ENCODE data around the gene SF3B3. TPM values are rescaled to one million over a fixed set of nuclear protein-coding genes. Genes with fewer than 3 reads are reported as not detected.

The SF3B3 gene
- total RNA-seq, 1 experiment from 2014 or later = 187 TPM

DNA sequence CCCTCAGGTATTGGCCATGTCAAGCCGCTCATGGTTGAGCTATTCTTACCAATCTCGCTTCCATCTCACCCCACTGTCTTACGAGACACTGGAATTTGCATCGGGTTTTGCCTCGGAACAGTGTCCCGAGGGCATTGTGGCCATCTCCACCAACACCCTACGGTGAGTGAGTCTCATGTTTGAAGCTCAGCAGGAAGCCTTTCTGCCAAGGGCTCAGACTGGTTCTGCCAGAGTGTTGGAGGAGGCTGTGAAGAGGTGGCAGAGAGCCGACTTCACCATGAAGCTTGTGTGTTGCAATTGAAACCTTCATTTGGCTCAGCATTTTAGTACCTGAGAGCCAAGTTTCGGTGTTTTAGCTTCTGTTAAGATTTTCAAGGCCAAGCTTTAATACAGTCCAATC is 38.0 kb downstream of the SF3B3 start:
- no peak overlapping the region for H3K4me2 ChIP-seq (ENCODE audit: low read depth, low read length, poor library complexity, severe bottlenecking)
- H3K4me3 ChIP-seq (ENCODE audit: low read length) = no peak overlapping the region
- no peak overlapping the region for H3K27ac ChIP-seq (ENCODE audit: low read length)
- H3K4me1 ChIP-seq (ENCODE audit: low read length) = no peaks in the 10 kb centered on the region
- H3K9ac ChIP-seq (ENCODE audit: low read length) = no peak overlapping the region
- H3K79me2 ChIP-seq (ENCODE audit: low read length) = peaks cover 11% of the 10 kb centered on the region; the same call in 1 of the 2 replicates
- no peaks in the 10 kb centered on the region for H3K27me3 ChIP-seq (ENCODE audit: low read length)
- no peaks in the 10 kb centered on the region for H3K9me3 ChIP-seq (ENCODE audit: low read length)
- no peak overlapping the region for H2AFZ ChIP-seq (ENCODE audit: low read length)
- H3K9me2 ChIP-seq (replicated peaks; ENCODE audit: insufficient read depth, low read length) = no peaks in the 10 kb centered on the region
- H3K36me3 ChIP-seq (ENCODE audit: insufficient read depth, low read length) = peaks cover 78% of the 10 kb centered on the region
- H4K20me1 ChIP-seq (ENCODE audit: insufficient read depth, low read depth, low read length) = peaks cover 12% of the 10 kb centered on the region
- no peak for DNase-seq

DNA sequence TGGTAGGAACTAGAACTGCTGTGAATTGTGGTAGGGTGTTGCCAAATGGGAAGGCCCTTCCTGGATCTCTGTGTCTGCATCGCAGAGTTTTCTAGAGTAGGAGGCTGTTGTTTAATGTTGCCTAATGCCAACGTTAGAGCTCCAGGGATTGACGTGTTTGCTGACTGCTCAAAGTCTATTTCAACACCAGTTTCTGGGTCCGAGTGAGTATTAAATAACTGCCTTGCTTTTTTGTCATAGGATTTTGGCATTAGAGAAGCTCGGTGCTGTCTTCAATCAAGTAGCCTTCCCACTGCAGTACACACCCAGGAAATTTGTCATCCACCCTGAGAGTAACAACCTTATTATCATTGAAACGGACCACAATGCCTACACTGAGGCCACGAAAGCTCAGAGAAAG is 40.0 kb downstream of the SF3B3 start:
- no peak overlapping the region for H3K9ac ChIP-seq (ENCODE audit: low read length)
- H3K79me2 ChIP-seq (ENCODE audit: low read length) = peaks cover 6% of the 10 kb centered on the region; the same call in 1 of the 2 replicates
- no peak for DNase-seq
- H3K4me1 ChIP-seq (ENCODE audit: low read length) = no peaks in the 10 kb centered on the region
- peaks cover 76% of the 10 kb centered on the region for H3K36me3 ChIP-seq (ENCODE audit: insufficient read depth, low read length)
- H3K27me3 ChIP-seq (ENCODE audit: low read length) = no peaks in the 10 kb centered on the region
- no peak overlapping the region for H3K27ac ChIP-seq (ENCODE audit: low read length)
- no peaks in the 10 kb centered on the region for H3K9me2 ChIP-seq (replicated peaks; ENCODE audit: insufficient read depth, low read length)
- H4K20me1 ChIP-seq (ENCODE audit: insufficient read depth, low read depth, low read length) = peaks cover 25% of the 10 kb centered on the region
- no peak overlapping the region for H3K4me3 ChIP-seq (ENCODE audit: low read length)
- no peak overlapping the region for H3K4me2 ChIP-seq (ENCODE audit: low read depth, low read length, poor library complexity, severe bottlenecking)
- no peaks in the 10 kb centered on the region for H3K9me3 ChIP-seq (ENCODE audit: low read length)
- H2AFZ ChIP-seq (ENCODE audit: low read length) = no peak overlapping the region

DNA sequence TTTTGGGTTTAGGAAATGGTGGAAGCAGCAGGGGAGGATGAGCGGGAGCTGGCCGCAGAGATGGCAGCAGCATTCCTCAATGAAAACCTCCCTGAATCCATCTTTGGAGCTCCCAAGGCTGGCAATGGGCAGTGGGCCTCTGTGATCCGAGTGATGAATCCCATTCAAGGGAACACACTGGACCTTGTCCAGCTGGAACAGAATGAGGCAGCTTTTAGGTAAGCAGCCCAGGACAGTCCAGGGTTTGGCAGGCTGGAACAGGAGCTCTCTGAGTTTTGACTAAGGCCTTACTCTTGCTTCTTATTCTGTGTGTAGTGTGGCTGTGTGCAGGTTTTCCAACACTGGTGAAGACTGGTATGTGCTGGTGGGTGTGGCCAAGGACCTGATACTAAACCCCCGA is 41.4 kb downstream of the SF3B3 start:
- no peak overlapping the region for H3K4me3 ChIP-seq (ENCODE audit: low read length)
- no peak overlapping the region for H2AFZ ChIP-seq (ENCODE audit: low read length)
- H3K36me3 ChIP-seq (ENCODE audit: insufficient read depth, low read length) = peaks cover 79% of the 10 kb centered on the region
- no peaks in the 10 kb centered on the region for H3K4me1 ChIP-seq (ENCODE audit: low read length)
- peaks cover 25% of the 10 kb centered on the region for H4K20me1 ChIP-seq (ENCODE audit: insufficient read depth, low read depth, low read length)
- no peaks in the 10 kb centered on the region for H3K9me2 ChIP-seq (replicated peaks; ENCODE audit: insufficient read depth, low read length)
- no peak for DNase-seq
- no peak overlapping the region for H3K9ac ChIP-seq (ENCODE audit: low read length)
- no peaks in the 10 kb centered on the region for H3K27me3 ChIP-seq (ENCODE audit: low read length)
- H3K4me2 ChIP-seq (ENCODE audit: low read depth, low read length, poor library complexity, severe bottlenecking) = no peak overlapping the region
- no peaks in the 10 kb centered on the region; the same call in 1 of the 2 replicates for H3K79me2 ChIP-seq (ENCODE audit: low read length)
- H3K27ac ChIP-seq (ENCODE audit: low read length) = no peak overlapping the region
- H3K9me3 ChIP-seq (ENCODE audit: low read length) = no peaks in the 10 kb centered on the region

DNA sequence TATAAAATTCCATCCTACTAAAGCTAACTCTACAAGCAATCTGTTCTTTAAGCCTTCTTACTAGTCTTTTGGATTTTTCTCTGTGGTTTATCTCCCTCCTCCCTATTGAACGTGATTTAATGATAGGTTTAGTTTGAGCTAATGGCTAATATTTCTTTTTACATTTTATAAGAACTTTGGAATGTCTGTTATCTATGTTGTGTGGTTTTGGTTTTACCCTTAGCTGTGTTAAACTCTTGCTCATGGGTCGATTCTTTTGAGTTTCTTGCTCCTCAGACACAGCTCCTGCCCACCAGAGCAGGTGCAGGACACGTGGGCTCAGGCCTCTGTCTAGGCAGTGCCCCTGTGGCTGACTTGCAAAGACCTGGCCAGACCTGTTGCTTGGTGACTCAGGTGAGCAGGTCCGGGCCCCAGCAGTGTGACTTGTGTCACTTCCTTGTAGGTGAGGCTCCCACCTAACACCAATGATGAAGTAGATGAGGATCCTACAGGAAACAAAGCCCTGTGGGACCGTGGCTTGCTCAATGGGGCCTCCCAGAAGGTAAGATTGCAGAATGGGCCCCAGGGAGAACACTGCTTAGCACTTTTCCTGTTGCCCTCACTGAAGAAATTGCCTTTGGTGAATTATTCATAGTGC is 45.1 kb downstream of the SF3B3 start:
- no peak for DNase-seq
- Histone ChIP-seq H3K27ac (ENCODE audit: low read length) (no peak overlapping the region), H3K4me1 (ENCODE audit: low read length) (no peaks in the 10 kb centered on the region), H3K79me2 (ENCODE audit: low read length) (no peaks in the 10 kb centered on the region), H2AFZ (ENCODE audit: low read length) (no peak overlapping the region), H3K36me3 (ENCODE audit: insufficient read depth, low read length) (peaks cover 82% of the 10 kb centered on the region), H3K4me2 (ENCODE audit: low read depth, low read length, poor library complexity, severe bottlenecking) (no peak overlapping the region), H3K9ac (ENCODE audit: low read length) (no peak overlapping the region), H3K4me3 (ENCODE audit: low read length) (no peak overlapping the region), H3K27me3 (ENCODE audit: low read length) (no peaks in the 10 kb centered on the region), H3K9me2 (replicated peaks; ENCODE audit: insufficient read depth, low read length) (no peaks in the 10 kb centered on the region), H4K20me1 (ENCODE audit: insufficient read depth, low read depth, low read length) (peaks cover 40% of the 10 kb centered on the region), H3K9me3 (ENCODE audit: low read length) (no peaks in the 10 kb centered on the region)

DNA sequence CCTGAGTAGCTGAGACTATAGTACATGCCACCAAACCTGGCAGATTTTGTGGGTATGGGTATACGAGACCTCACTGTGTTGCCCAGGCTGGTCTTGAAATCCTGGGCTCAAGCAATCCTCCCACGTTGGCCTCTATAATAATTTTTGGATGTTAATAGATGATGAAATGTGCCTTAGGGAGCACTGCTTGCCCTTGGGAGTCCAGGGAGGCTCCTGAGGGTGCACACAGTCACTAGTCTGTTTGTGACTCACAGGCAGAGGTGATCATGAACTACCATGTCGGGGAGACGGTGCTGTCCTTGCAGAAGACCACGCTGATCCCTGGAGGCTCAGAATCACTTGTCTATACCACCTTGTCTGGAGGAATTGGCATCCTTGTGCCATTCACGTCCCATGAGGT is 46.1 kb downstream of the SF3B3 start:
- Histone ChIP-seq H3K4me1 (ENCODE audit: low read length) (no peaks in the 10 kb centered on the region), H3K9ac (ENCODE audit: low read length) (no peak overlapping the region), H3K9me3 (ENCODE audit: low read length) (no peaks in the 10 kb centered on the region), H3K27me3 (ENCODE audit: low read length) (no peaks in the 10 kb centered on the region), H3K36me3 (ENCODE audit: insufficient read depth, low read length) (peaks cover 82% of the 10 kb centered on the region), H3K27ac (ENCODE audit: low read length) (no peak overlapping the region), H3K9me2 (replicated peaks; ENCODE audit: insufficient read depth, low read length) (no peaks in the 10 kb centered on the region), H3K79me2 (ENCODE audit: low read length) (no peaks in the 10 kb centered on the region), H3K4me2 (ENCODE audit: low read depth, low read length, poor library complexity, severe bottlenecking) (no peak overlapping the region), H2AFZ (ENCODE audit: low read length) (no peak overlapping the region), H4K20me1 (ENCODE audit: insufficient read depth, low read depth, low read length) (peaks cover 45% of the 10 kb centered on the region), H3K4me3 (ENCODE audit: low read length) (no peak overlapping the region)
- DNase-seq = no peak

DNA sequence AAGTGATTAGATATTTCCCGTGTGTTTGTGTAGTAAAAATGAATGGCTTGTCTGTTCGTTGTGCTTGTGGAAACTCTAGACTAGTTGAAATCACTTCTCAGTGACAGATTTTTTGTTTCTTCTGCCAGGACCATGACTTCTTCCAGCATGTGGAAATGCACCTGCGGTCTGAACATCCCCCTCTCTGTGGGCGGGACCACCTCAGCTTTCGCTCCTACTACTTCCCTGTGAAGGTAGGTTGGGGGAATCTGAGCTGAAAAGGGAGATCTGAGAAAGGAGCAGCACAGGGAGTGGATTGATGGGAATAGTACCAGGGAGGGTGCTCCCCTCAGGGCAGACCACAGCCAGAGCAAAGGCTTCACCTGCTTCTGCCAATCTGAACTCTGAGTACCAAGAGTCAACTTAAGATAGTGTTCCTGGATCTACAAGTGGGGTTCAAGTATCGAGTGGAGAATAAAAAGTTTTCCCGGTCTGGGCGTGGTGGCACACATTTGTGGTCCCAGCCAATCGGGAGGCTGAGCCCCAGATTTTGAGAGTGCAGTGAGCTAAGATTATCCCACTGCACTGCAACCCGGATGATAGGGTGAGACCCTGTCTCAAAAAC is 47.5 kb downstream of the SF3B3 start:
- DNase-seq = no peak
- Histone ChIP-seq H3K36me3 (ENCODE audit: insufficient read depth, low read length) (peaks cover 74% of the 10 kb centered on the region), H3K4me3 (ENCODE audit: low read length) (no peak overlapping the region), H3K9me3 (ENCODE audit: low read length) (no peaks in the 10 kb centered on the region), H2AFZ (ENCODE audit: low read length) (no peak overlapping the region), H3K4me1 (ENCODE audit: low read length) (no peaks in the 10 kb centered on the region), H4K20me1 (ENCODE audit: insufficient read depth, low read depth, low read length) (peaks cover 45% of the 10 kb centered on the region), H3K27me3 (ENCODE audit: low read length) (no peaks in the 10 kb centered on the region), H3K9me2 (replicated peaks; ENCODE audit: insufficient read depth, low read length) (no peaks in the 10 kb centered on the region), H3K27ac (ENCODE audit: low read length) (no peak overlapping the region), H3K79me2 (ENCODE audit: low read length) (no peaks in the 10 kb centered on the region), H3K9ac (ENCODE audit: low read length) (no peak overlapping the region), H3K4me2 (ENCODE audit: low read depth, low read length, poor library complexity, severe bottlenecking) (no peak overlapping the region)

DNA sequence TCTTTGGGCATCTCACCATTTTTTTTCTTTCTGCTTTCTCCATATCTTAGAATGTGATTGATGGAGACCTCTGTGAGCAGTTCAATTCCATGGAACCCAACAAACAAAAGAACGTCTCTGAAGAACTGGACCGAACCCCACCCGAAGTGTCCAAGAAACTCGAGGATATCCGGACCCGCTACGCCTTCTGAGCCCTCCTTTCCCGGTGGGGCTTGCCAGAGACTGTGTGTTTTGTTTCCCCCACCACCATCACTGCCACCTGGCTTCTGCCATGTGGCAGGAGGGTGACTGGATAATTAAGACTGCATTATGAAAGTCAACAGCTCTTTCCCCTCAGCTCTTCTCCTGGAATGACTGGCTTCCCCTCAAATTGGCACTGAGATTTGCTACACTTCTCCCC is 48.0 kb downstream of the SF3B3 start:
- Histone ChIP-seq H3K27ac (ENCODE audit: low read length) (no peak overlapping the region), H4K20me1 (ENCODE audit: insufficient read depth, low read depth, low read length) (peaks cover 44% of the 10 kb centered on the region), H3K9me3 (ENCODE audit: low read length) (no peaks in the 10 kb centered on the region), H3K4me1 (ENCODE audit: low read length) (no peaks in the 10 kb centered on the region), H3K4me3 (ENCODE audit: low read length) (no peak overlapping the region), H3K27me3 (ENCODE audit: low read length) (no peaks in the 10 kb centered on the region), H3K79me2 (ENCODE audit: low read length) (no peaks in the 10 kb centered on the region), H3K4me2 (ENCODE audit: low read depth, low read length, poor library complexity, severe bottlenecking) (no peak overlapping the region), H3K9me2 (replicated peaks; ENCODE audit: insufficient read depth, low read length) (no peaks in the 10 kb centered on the region), H3K9ac (ENCODE audit: low read length) (no peak overlapping the region), H3K36me3 (ENCODE audit: insufficient read depth, low read length) (peaks cover 74% of the 10 kb centered on the region), H2AFZ (ENCODE audit: low read length) (no peak overlapping the region)
- no peak for DNase-seq

DNA sequence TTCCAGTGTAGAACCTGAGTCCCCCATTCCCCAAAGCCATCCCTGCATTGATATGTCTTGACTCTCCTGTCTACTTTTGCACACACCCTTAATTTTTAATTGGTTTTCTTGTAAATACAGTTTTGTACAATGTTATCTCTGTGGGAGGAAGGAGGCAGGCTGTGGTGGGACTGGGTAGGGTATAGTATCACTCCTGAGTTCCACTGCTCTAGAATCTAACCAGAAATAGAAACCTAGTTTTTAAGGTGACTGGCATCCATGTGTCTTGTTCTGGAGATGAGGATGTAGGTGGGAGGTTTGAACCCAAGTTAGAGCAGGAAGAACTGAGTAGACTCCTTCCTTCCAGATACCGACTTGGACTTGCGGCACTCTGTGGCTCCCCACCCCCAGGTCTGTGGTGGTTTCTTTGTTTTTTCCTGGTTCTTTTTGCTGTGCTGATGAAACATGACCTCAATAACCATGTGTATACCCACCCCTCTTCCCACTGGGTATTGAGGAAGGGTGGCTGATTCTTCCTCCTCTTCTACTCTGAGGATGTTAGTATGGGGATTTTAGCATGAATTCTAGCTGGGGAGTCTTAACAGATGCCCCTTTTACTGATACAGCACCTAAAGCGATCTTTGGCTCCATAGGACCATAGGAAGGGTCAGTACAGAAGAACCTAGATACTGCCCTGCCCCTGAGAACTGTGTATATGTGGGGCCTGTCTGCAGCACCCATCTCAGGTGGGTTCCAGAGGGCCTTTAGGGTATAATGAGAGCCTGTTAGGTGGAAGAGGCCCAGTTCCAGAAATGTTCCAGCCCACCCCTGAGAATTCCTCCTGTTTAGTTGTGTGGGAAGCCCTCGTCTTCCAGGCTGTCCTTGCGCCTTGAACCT is 48.7 kb downstream of the SF3B3 start:
- H3K9me2 ChIP-seq (replicated peaks; ENCODE audit: insufficient read depth, low read length) = no peaks in the 10 kb centered on the region
- H3K9ac ChIP-seq (ENCODE audit: low read length) = no peak overlapping the region
- H2AFZ ChIP-seq (ENCODE audit: low read length) = no peak overlapping the region
- H3K27ac ChIP-seq (ENCODE audit: low read length) = no peak overlapping the region
- no peak for DNase-seq
- no peaks in the 10 kb centered on the region for H3K27me3 ChIP-seq (ENCODE audit: low read length)
- H3K4me3 ChIP-seq (ENCODE audit: low read length) = no peak overlapping the region
- H4K20me1 ChIP-seq (ENCODE audit: insufficient read depth, low read depth, low read length) = peaks cover 37% of the 10 kb centered on the region
- H3K36me3 ChIP-seq (ENCODE audit: insufficient read depth, low read length) = peaks cover 70% of the 10 kb centered on the region
- H3K4me1 ChIP-seq (ENCODE audit: low read length) = no peaks in the 10 kb centered on the region
- no peaks in the 10 kb centered on the region for H3K79me2 ChIP-seq (ENCODE audit: low read length)
- no peak overlapping the region for H3K4me2 ChIP-seq (ENCODE audit: low read depth, low read length, poor library complexity, severe bottlenecking)
- H3K9me3 ChIP-seq (ENCODE audit: low read length) = no peaks in the 10 kb centered on the region
